Measurements from ENCODE around the gene MRPL45.
A peak's percentile ranks its signal among the peaks of the same experiment; 100 is the strongest.

MRPL45 gene

DNA sequence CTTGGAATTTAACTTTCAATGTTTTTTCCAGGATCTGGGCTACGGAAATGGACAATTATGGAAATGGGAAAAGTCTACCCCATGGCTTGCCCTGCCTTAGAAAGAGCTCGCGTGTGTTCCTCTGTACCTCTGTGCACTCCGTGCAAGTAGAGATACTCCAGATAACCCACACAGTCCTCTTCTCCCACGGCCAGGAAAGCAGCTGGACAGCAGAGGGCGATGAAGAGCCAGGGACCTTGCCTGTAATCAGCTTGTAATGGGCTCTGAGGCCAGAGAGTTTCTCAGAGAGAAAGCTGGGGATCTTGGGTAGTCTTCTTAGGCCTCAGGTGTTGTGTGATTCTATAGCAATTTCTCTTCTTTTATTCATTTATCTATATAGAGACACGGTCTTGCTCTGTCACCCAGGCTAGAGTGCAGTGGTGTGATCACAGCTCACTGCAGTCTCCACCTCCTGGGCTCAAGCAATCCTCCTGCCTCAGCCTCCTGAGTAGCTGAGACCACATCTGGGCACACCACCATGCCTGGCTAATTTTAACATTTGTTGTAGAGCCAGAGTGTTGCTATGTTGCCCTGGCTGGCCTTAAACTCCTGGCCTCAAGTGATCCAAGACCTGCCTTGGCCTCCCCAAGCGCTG, 52.2 kb downstream of the MRPL45 start:
- peak; percentile 73 for DNase-seq (ENCODE audit: low read depth)

DNA sequence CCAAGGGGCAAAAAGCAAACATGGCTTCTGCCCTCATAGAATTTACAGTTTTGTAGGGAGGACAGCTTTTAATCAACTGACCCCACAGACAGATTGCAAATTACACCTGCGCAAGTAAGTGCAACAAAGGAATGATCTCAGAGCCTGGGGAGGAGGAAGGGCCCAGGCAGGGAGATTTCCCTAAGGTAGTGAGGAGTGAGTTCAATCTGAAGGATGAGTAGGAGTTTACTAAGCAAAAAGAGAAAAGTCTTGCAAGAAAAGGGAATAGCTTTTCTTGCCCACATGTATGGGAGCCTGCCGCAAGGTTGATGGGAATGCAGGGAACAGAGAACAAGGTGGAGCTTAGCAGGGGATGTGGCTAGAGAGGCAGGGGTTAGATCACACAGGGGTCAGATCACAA, 53.1 kb downstream of the MRPL45 start:
- no peak for DNase-seq (ENCODE audit: low read depth)

DNA sequence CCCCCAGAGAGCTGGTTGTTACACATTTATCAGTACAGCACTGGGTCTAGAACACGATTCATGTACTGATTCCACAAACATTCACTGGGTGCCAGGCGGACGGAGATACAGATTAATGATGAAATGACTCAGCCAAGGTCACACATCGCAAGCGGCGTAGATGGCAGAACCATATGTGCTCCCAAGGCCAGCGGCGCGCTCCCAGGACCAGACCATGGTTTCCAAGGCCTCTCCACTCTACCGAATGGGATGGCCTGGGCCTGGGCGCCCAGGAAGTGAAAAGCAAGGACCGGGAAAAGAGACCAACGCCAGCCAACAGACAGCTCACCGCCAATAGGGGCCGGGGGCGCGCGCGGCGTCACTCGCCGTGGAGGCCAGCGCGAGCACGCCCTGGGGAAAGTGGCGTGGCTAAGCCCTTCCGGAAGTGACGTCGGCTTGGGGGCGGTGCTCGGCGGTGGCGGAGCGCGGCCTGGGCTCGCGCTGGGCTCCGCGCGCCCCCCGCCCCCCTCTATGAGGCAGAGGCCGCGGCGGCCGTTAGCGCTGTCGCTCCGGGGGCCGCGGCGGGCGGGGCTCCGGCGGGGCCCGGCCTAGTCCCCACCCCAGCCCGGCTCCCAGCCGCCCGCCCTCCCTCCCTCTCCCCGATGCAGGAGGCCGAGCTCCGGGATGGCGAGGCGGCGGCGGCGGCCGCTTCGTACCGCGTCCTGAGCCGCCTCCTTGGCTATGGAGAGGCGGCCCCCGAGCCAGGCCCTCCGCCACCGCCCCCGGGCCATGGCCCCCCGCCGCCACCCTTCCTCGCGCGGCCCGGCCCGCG, 54.6 kb downstream of the MRPL45 start, which contains the start of gene SOCS7:
TSS of gene SOCS7 (plus strand) at position 433 of the 811 bp plus-strand sequence. CDS start at position 642, 209 bp downstream.
- DNase-seq (ENCODE audit: low read depth), result peak; percentile 89

DNA sequence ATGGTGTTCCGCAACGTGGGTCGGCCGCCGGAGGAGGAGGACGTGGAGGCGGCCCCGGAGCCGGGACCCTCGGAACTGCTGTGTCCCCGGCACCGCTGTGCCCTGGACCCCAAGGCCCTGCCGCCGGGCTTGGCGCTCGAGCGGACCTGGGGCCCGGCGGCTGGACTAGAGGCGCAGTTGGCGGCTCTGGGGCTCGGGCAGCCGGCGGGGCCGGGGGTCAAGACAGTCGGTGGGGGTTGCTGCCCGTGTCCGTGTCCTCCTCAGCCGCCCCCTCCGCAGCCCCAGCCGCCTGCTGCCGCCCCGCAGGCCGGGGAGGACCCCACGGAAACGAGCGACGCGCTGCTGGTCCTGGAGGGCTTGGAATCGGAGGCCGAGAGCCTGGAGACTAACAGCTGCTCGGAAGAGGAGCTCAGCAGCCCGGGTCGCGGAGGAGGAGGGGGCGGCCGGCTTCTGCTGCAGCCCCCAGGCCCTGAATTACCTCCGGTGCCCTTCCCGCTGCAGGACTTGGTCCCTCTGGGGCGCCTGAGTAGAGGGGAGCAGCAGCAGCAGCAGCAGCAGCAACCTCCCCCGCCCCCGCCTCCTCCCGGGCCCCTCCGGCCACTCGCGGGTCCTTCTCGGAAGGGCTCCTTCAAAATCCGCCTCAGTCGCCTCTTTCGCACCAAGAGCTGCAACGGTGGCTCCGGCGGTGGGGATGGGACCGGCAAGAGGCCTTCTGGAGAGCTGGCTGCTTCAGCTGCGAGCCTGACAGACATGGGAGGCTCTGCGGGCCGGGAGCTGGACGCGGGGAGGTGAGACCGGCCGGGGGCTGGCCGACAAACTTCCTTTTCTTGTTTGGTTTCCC, 55.5 kb downstream of the MRPL45 start:
- no peak for DNase-seq (ENCODE audit: low read depth)

DNA sequence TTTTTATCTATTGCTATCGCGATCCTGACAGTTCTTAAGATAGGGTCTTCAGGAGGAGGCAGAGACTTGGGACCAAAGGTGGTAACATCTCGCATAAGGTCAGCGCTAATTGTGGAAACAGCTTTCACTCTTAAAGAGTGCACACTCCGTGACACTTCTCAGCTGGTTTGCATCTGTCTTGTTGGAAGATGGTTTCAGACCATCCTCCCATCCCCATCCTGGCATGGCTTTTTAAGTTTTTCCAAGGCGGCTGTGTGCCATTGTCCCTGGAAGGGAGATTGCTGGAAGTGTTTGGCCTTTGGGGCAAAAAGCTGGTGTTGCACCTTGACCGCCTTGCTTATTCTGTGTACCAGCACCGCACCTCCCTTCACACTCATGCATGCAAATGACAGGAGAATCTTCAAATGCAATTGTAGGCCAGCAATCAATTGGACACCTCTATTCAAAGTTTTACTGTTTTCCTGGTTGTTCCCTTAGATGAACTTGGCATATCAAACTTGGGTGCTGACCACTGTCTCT, 56.2 kb downstream of the MRPL45 start:
- no peak for DNase-seq (ENCODE audit: low read depth)

- no peak for DNase-seq (ENCODE audit: low read depth)
Observed at GRCh38 chr17:38353668-38354067, 56.7 kb downstream of the MRPL45 start.

- no peak for DNase-seq (ENCODE audit: low read depth)
Observed at GRCh38 chr17:38354466-38354865, 57.5 kb downstream of the MRPL45 start.

GRCh38 chr17:38355251-38355650, 58.3 kb downstream of the MRPL45 start:
- DNase-seq (ENCODE audit: low read depth), result no peak

DNA sequence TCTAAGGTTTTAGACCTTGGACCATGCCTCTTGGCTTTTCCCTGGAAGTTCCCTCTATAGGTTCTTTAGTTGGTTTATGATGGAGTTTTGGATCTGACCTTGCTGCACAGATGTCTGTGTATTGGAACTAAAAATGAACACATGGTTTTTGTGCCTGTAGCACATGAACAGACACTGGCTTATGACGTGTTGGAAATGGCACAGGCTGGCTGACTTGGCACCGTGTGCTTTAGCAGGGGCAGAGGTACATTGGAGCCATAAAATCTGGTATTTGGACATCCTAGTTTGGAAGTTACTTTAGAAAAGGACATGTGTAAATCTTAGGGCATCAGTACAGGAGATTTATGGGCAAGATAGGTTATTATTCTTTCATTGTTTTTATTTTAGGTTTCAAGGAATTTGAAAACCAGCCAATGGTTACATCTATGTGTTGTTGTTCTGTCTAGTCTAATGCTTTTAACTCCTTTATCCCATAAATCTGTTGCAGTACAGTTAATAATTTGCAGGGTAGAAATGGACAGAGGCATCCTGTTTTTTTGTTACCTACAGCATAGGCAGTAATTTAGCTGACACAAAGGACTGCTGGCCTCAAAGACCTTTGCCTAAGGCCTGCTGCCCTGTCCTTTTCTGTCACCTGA, 60.6 kb downstream of the MRPL45 start:
- no peak for DNase-seq (ENCODE audit: low read depth)

DNA sequence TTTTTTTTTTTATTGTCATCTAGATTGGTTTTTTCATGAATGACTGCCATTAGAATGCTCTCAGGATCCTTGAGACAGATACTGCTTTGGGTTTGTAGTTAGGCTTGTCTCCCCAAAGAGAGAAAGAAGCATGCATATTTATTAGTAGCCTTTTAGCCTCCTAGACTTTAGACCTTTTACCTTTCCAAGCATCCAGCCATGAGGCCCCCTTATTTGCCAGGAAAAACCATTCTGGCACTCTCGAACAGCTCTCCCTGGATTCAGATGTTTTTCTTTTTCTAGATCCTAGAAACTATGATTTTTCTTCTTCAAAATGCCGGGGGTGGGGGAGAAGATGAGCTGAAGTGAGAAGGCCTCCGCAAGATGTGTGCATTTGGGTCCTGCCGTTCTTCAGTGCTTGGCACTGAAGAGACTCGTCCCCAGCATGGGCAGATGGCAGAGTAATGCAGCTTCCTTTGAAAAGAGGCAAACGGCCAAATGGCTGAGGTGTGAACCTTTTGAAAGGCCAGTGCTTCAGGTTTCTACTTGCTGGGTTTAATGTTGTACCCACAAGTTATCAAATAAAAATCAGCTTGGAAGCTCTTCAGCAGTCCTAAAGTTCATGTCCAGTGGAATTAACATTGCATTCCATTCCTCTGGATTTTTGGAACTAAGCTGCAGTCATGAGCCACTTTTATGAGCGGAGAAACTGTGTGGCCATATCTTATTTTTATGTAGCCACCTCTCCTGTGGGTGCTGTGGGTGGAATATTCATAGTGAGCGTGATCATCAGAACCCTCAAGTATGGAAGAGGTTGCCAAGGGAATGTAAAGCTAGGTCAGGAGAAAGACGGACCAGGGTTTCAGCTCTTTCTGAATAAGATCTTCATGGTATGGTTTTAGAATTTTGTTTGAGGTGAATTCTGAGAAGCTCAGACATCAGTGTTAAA, 61.9 kb downstream of the MRPL45 start:
- no peak for DNase-seq (ENCODE audit: low read depth)

- no peak for DNase-seq (ENCODE audit: low read depth)
Observed at GRCh38 chr17:38361694-38362465, 64.9 kb downstream of the MRPL45 start.

- DNase-seq (ENCODE audit: low read depth), result no peak
Observed at GRCh38 chr17:38363016-38363415, 66.0 kb downstream of the MRPL45 start.

DNA sequence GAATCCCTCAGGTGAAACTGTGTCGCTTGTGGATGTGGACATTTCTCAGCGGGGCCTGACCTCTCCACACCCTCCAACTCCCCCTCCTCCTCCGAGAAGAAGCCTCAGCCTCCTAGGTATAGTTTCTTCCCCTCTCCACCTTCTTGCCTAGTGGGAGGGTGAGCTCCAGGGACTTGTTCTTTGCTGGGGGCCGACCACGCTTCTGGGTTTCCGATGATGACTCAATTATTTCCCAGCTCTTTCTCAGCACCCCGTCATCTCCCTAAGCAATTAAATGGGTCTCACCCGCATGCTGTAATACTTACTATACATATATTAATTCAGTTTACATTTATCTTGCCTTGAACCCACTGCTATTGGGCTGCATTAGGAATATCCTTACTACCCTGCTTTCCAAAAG, 67.8 kb downstream of the MRPL45 start:
- no peak for DNase-seq (ENCODE audit: low read depth)

DNA sequence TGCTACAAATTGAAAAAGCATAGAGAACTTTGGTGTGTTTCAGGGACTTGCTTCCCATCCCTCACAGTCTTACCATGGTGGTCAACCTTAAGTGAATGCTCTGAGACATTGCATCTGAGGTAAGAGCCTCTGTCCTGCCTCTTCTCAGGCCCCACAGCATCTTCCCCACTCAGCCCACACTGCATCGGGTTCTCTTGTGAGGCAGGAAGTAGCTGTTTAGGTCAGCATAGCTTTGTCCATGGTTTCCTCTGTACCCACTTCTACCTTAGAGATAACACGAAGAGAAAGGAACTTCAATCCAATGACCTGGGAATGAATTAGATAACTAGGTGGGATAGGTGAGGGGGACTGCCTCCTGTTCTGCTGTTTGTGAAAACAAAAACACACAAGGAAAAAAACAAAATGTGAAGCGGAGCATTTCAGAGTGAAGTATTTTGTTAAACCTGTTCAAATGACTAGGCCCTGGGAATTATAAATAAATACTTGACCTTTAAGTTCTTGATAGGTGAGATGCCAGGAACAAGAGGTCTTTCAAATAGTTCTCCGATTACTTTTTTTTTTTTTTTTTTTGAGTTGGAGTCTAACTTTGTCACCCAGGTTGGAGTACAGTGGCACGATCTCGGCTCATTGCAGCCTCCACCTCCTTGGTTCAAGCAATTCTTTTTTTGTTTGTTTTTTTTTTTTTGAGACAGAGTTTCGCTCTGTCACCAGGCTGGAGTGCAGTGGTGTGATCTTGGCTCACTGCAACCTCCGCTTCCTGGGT, 72.3 kb downstream of the MRPL45 start:
- no peak for DNase-seq (ENCODE audit: low read depth)

Data from T follicular helper cell (primary cell).